ENCODE results near the gene MAP6. TPM values are rescaled to one million over a fixed set of nuclear protein-coding genes. Genes with fewer than 3 reads are reported as not detected.
A peak's percentile ranks its signal among the peaks of the same experiment; 100 is the strongest.

The MAP6 gene
- total RNA-seq, 1 experiment from 2014 or later, result 0.10 TPM

DNA sequence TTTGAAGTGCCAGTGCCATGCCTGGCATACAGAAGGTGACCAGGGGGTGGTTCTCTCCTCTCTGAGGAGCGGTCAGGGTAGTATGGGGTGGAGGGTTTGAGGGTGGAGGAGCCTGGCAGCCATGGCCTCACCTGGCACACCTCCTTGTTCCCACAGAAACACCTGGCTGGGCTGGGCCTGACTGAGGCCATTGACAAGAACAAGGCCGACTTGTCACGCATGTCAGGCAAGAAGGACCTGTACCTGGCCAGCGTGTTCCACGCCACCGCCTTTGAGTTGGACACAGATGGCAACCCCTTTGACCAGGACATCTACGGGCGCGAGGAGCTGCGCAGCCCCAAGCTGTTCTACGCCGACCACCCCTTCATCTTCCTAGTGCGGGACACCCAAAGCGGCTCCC, 97.2 kb downstream of the MAP6 start:
- DNase-seq (ENCODE audit: low read depth), result no peak

DNA sequence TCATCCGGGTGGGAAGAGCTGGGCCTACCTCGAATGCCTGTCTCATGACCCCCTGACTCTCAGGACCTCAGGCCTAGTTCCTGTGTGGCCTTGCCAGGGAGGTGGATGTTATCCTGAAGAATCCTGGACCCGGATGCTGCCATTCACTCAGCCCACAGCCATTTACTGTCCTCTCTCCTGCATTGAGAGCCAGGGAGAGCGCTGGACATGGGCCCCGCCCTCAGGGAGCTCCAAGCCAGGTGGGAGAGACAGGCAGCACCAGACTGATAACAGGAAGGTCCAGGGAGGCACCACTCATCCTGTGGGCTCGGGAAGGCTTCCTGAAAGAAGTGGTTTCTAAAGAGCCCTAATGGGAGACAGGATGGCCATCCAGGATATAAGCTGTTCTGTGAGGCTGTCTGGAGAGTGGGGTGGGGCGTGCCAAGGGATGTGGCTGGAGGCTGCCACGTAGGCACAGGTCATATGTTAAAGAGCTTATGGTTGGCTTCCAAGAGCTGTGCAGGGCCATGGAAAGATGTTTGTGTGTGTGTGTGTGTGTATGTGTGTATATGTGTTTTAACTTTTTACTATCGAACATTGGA, 98.2 kb downstream of the MAP6 start:
- no peak for DNase-seq (ENCODE audit: low read depth)

DNA sequence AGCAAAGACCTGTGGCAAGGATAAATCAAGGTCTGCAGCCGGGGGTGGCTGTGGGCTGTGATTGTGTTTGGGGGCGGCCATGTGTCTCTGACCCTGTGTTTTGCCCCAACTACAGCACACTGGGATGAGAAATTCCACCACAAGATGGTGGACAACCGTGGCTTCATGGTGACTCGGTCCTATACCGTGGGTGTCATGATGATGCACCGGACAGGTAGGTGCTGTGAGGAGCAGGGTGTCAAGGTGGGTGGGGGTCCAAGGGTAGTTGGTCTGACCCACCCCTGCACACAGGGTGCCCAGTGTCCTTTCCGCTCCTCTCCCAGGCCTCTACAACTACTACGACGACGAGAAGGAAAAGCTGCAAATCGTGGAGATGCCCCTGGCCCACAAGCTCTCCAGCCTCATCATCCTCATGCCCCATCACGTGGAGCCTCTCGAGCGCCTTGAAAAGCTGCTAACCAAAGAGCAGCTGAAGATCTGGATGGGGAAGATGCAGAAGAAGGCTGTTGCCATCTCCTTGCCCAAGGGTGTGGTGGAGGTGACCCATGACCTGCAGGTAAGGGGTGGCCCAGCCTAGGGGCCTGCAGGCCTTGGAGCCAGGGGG, 100.1 kb downstream of the MAP6 start:
- no peak for DNase-seq (ENCODE audit: low read depth)

DNA sequence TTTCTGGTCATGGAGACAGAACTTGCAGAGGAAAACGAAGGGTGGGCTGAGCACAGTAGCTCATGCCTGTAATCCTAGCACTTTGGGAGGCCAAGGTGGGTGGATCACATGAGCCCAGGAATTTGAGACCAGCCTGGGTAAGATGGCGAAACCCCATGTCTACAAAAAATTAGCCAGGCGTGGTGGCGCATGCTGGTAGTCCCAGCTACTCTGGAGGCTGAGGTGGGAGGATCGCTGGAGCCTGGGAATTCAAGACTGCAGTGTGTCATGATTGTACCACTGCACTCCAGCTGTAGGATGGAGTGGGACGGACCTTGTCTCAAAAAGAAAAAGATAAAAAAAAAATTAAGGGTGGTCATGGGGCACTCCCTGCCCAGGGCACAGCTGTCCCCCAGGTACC, 100.9 kb downstream of the MAP6 start:
- DNase-seq (ENCODE audit: low read depth), result no peak

DNA sequence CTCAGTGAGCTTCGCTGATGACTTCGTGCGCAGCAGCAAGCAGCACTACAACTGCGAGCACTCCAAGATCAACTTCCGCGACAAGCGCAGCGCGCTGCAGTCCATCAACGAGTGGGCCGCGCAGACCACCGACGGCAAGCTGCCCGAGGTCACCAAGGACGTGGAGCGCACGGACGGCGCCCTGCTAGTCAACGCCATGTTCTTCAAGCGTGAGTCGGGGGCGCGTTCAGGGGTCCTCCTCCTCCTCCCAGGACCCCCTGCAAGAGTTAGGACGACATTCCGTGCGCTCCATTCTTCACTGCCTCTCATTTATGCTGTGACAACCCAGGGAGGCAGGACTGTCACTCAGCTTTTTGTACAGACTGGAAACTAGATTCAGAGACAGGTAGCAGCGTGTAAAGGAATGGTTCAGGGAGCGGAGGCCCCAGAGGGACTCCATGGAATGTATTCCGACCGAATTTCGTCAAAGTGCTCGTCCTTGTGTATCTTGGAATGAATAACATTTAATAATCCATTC, 102.0 kb downstream of the MAP6 start:
- DNase-seq (ENCODE audit: low read depth), result no peak

DNA sequence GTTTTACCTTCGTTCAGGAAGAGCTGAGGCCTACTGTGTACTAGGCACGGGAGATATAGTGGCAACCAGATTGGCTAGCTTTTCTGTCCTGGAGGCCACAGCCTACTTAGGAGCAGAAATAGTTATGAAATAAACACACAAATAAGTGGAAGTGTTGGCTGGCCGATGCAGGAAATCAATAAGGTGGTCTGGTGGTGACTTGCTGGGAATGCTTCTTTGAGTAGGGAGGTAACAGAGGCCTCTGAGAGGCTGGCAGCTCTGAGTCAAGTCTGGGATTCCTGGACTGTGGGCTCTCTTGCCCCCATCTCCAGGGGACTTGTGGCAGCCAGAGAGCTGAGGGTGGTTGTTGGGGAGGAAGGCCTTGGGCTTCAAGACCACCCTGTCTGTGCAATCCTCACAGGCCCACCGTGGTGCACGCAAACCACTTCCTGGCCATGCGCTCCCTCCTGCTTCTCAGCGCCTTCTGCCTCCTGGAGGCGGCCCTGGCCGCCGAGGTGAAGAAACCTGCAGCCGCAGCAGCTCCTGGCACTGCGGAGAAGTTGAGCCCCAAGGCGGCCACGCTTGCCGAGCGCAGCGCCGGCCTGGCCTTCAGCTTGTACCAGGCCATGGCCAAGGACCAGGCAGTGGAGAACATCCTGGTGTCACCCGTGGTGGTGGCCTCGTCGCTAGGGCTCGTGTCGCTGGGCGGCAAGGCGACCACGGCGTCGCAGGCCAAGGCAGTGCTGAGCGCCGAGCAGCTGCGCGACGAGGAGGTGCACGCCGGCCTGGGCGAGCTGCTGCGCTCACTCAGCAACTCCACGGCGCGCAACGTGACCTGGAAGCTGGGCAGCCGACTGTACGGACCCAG, 102.7 kb downstream of the MAP6 start:
- DNase-seq (ENCODE audit: low read depth), result no peak

DNA sequence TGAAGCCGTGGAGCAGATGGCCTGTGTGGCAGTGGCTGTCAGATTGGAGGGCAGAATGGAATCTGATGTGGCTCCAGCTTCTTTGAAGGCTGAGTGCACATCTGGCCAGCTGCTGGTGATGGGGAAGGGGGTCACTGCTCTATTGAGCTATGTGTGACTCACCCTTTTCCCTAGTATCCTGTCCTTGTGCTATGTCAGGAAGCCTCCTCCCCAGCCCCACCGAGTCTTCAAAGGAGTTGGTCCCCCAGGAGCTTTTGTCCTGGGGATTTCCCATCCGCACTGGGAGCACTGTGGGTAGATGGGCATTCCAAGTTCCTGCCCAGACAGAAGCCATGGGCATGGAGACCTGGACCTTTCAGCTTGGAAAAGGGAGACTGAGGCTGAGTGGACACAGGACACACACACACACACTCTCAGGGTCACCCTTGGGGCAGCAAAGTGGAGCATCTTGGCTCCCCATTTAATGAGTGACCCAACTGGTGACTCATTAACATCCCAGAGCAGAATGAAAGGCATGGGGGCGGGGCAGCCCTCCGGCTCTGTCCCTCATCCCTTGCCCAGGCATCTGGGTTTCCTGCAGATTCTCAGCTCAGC, 103.5 kb downstream of the MAP6 start:
- peak; percentile 77 for DNase-seq (ENCODE audit: low read depth)

DNA sequence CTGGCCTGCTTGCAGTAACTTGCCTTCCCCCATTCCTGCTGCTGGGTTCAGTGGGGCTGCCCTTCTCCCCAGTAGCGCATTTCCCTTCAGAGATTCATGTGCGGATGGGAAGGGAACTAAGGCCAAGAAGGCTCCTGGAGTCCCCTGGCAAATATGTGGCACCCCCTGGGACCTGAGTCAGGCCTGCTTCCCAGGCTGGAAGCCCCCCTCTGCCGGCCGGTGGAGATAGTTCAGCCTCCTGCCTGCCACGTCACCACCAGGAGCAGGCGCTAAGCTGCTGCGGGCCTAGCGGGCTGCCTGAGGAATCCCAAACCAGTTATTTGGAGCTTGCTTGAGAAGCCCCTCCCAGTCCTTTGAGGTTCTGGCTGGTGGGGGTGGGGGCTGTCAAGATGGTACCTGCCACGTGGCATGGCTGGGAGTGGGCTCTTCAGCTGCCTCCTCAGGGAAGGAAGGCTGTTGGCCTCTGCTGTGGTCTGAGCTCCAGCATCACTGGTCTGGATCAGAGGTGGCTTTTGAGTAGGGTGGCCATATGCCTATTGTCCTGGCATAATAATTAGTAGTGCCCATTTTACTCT, 104.8 kb downstream of the MAP6 start:
- peak; percentile 86 for DNase-seq (ENCODE audit: low read depth)

DNA sequence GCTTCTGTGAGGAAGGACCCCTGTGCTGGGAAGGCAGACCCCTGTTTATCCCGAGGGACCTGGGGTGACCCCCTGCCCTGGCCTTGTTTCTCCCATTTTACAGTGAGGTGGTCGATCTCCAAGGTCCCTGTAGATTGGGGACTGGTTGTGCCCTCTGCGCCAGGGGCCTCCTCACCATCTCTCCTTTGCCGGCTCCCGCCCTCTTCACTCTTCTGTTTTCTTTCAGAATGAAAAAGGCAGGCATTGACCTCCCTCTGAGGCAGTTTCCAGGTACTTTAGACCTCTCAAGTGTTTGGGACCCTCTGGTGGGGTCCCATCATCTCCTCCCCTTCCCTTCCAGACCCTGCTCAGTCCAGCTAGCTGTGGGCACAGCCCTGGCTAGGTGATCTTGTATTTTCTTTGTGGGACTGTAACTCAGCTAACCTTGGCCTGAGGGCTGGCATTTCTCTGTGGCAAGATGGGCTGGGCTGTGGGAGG, 105.3 kb downstream of the MAP6 start:
- DNase-seq (ENCODE audit: low read depth), result no peak

DNA sequence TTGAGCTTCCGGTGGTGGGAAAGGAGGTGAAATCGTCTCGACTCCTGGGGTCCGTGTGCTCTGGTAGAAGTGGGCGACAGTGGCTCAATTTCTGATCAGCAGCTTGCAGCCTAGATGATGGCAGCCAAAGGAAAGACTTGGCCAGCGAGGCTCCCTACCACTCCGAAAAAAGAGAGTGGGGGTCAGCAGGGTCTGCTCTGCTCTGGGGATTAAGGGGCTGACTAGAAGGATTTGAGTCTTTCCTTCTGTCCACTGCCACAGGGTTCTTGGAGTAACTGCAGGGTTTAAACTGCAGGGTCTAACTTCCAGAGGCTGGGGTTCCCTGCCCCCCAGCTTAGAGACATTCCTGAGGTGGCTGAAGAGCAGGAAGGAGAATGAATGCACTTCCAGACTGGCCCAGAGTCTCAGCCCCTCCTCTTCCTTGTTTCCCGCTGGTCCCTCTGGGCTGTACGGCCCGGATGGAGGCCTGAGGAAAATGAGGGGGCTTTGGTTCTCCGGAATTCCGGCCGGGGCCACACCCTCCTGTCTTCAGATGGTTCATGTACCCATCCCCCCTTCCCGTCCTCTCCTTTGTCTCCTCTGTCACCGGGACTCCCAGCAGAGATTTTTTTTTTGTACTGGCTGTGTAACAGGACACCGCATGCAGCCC, 105.9 kb downstream of the MAP6 start:
- DNase-seq (ENCODE audit: low read depth), result peak; percentile 90

DNA sequence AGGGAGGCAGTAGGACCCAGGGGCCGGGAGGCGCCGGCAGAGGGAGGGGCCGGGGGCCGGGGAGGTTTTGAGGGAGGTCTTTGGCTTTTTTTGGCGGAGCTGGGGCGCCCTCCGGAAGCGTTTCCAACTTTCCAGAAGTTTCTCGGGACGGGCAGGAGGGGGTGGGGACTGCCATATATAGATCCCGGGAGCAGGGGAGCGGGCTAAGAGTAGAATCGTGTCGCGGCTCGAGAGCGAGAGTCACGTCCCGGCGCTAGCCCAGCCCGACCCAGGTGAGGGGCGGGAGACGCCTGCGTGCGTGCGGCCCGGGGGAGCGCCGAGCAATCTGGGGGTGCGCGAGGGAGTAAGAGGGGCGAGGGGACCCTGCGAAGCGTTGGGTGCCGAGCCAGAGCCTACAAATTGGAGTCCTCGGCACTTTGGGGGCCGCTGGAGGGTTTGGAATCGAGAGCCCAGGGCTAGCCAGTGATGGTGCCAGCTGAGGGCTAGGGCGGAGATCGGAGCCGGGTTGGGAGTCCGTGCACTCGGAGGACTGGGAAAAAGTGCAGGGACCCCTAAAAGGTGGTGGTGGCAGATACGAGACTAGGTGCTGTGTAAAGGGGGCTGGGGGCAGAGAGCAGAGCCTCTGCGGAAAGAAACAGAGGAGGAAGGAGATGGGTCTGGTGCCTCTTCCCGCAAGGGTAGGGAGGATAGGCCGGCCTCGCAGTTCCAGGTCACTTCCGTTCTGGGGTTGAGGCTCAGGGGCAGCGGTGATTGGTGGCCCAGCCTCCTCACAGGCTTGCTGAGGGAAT, 106.6 kb downstream of the MAP6 start, which contains the start of gene SERPINH1:
Gene SERPINH1, plus strand, starts transcription at position 206 of the 788 bp plus-strand sequence. CDS start 4,097 bp downstream, outside the sequence.
- peak; percentile 87 for DNase-seq (ENCODE audit: low read depth)

DNA sequence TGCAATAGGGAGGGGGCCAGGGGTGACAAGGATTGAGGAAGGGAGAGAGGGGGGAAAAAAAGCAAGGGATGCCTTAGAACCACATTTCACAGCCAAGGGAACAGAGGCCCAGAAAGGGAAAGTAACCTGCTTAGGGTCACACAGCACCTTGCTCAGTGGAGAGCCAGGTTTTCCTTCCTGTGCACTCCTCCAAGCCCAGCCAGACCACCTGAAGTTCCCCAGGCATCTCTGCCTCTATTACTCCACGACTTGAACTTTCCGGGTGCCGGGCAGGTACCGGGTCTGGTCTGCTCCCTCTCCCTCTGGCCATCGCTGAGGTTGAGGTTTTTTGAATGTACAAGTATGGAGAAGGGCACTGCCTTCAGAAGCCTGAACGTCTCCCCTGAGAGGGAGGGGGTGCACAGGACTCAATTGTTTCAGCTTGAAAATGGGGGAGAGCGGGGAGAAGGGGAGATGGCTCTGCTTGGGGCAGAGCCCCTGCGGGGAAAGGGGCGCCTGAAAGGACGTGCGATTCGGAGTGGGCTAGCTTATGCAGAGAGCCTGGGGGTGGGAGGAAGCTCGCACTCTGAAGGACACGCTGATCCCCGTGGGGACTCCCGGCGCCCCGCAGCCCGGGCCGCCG, 107.3 kb downstream of the MAP6 start:
- DNase-seq (ENCODE audit: low read depth), result no peak

DNA sequence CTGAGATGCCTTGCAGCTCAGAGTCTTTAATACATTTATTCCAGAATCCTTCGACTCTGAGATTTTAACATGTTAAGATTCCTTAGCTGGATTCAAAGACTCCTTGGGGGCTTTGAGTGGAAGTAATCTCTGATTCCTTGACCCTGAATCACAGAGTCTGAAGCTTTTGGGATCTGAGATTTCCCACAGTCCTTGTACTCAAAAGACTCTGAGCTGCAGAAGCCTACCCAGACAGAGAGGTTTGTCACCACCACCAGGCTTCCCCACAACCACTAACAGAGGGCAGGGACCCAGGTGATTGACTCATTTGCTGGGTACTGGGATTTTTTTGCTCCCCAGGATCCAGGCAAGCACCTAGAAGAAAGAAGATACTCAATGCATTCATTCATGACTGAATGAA, 108.2 kb downstream of the MAP6 start:
- no peak for DNase-seq (ENCODE audit: low read depth)

DNA sequence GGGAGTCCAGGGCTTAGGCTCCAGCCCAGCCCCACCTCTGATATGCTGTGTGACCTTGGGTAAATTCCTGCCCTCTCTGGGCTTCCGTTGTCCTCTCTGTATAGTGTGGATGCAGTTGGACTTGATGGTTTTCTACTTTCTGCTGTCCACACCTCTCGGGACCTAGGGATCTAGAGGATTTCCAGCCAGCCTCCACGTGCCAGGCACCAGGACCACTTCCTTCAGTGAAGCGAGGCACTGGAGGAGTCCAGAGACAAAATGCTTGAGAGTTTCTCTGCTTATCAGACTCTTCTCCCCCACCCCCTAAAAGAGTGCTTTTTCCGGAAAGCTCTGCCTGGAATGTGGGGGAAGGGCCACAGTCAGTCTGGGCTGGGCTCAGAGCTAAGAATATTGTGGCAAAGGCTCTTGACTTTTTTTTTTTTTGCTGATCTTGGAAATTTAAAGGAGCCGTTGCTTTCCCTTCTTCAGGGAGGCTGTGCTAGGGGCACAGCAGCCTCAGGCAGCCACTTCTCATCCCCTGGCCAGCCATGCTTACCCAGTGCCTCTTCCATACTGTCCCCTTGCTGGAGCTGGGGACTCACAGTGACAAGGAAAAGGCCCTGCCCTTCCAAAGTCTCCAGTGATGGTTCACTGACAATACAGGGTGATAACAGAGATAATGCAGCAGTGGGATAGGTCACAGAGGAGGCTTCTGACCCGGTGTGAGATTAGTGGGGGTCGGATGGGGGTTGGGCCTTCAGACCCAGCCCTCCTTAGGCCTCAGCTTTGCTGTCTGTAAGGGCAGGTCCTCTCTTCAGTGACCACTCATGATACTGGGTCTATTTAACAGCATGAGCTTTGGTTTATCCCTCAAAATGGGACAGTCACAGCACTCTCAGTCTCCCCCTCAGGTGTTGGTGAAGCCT, 109.6 kb downstream of the MAP6 start:
- DNase-seq (ENCODE audit: low read depth), result peak; percentile 52

DNA sequence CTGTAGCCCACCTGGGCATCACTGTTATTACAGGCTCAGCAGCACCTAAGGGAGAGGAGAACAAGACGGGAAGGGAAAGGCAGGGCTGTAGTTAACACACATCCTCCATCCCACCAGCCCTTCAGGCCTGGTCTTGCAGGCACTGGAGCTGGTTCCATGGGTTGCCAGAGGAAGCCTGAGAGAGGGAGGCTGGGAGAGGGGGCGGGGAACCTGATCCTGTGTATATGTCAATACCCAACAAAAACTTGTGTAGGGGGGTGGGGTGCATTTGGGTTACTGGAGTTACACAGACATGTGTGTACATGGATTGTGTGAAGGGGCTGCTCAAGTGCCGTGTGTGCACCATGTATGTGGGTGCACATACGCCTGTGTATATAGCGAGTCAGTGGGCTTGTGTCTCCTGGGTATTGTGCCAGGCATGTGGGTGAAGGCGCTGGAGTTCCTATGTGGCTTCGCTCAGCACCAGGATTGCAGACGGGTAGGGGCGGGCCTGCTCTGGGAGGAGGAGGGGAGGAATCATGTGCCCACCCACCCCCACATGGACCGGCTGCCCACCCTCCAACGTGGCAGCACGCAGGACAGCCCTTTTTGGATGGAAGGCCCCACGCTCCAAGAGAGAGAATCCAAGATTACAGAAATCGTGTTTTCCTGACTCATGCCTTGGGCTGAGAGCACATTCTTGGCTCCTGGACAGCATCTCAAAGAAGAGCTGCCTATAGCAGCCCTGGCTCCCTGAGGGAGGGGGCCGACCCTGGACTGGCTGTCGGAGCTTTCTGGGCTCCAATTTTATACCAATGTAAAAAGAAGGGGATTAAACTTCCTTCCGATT, 111.0 kb downstream of the MAP6 start:
- peak; percentile 73 for DNase-seq (ENCODE audit: low read depth)

DNA sequence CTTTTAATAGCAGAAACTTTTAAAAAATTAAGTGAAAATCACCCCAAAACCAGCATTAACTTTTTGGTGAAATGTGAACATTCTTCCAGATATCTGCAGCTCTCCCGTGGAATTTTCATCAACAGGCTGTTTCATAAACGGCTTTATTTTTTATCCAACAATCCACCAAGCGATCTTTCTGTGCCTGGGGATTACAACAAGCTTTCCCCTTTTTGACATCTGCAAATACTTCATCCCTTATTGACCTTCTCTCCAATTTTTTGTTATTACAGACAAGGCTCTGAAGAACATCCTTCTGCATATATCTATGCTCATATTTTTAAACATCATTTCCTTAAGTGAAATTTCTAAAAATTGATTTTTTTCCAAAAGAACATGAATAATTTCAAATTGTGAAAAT, 112.6 kb downstream of the MAP6 start:
- DNase-seq (ENCODE audit: low read depth), result no peak

DNA sequence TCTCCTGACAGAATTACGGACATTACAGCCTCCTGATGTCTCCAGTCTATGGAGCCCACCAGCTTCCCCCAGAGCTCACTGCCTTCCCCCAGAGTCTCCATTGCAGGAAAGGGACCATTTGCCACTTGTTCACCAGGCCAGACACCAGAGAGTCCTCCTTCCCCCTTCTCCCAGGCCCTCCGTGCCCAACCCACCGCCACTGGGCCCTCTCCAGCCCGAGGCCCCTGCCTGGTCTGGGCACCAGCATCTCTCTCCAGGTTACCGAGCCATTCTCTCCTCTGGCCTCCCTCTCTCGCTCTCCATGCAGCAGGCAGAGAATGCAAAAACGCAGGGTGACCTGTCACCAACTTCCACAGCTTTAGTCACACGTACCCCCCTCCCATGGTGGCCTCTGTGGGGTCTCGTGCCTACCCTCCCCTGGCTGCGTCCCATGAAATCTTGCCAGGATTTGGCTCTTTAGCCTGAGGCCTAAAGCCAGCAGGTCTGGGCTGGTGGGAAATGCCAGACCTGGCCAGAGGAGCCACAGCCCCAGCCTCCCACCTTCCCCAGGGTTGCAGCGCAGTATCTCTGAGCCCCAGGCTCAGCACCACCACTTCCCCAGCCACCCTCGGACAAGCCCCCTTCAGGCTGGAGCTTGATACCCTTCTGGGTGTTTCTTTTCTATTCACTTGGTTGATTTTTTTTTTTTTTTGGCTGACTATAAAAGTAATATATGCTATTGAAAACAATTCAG, 113.6 kb downstream of the MAP6 start:
- no peak for DNase-seq (ENCODE audit: low read depth)

Measured in HT1080 (cell line).